Effector memory CD8-positive, alpha-beta T cell (primary cell): Measurements from ENCODE around the gene FRMD4B.
"Not testable (repeated sequence)": the region's sequence is repeated elsewhere in the genome, so short reads cannot be mapped to it uniquely, and the experiment has no call there.

ENCODE experiments used
- ATAC-seq: fragments of 150-1000 bp; cut with Tn5 transposase; replicated peaks from 2 replicates; pipeline ENCODE4 v1.10.0; 2021; ENCODE audit warnings: mild to moderate bottlenecking, moderate library complexity
- DNase-seq, 3 experiments: peaks; one replicate each; pipeline ENCODE4 v3.0.0; 2021
- H3K27ac Mint-ChIP-seq, 2 donors: one replicate each; pipeline ENCODE4 v1.8.0; 2022; ENCODE audit warnings: mild to moderate bottlenecking in 2 of 2, mixed read lengths in 2 of 2, moderate library complexity in 2 of 2
- H3K27me3 Mint-ChIP-seq, 2 donors: one replicate each; pipeline ENCODE4 v1.8.0; 2022; ENCODE audit warnings: mixed read lengths in 2 of 2
- H3K36me3 Mint-ChIP-seq: one replicate; pipeline ENCODE4 v1.8.0; 2022; ENCODE audit warnings: mild to moderate bottlenecking, moderate library complexity, mixed read lengths; ENCODE audit not compliant: insufficient read depth
- H3K4me1 Mint-ChIP-seq, 2 donors: one replicate each; pipeline ENCODE4 v1.8.0; 2022; ENCODE audit warnings: low read depth in 2 of 2, mixed read lengths in 2 of 2
- H3K4me3 Mint-ChIP-seq, 2 donors: one replicate each; pipeline ENCODE4 v1.8.0; 2022; ENCODE audit warnings: mild to moderate bottlenecking in 2 of 2, mixed read lengths in 2 of 2, moderate library complexity in 2 of 2
- H3K9me3 Mint-ChIP-seq, 2 donors: one replicate each; pipeline ENCODE4 v1.8.0; 2022; ENCODE audit warnings: mixed read lengths in 2 of 2

The FRMD4B gene

DNA sequence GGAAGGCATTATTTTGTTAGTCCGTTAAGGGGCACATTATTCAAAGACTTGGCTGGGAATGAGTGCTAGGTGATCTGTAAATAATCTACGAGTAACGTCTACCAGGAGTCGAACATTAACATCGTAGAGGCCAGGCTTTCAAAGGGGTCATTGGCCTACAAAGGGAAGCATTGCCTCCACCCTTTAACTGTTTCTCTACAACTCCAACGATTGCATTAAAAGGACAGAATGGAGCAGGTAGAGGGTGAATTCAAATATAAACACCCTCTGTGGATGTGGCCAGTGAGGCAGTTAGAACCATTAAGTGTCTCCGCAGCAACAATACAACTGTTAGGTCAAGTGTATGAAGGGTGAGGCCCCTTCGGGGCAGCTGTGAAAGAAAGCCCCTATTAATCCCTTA, 137.5 kb downstream of the FRMD4B start:
- ATAC-seq (no peak), DNase-seq (no peak)
- H3K36me3 Mint-ChIP-seq = peaks cover 7% of the 10 kb centered on the region
- H3K4me1 Mint-ChIP-seq = peaks cover 0 to 6% of the 10 kb centered on the region in 2 donors
- H3K4me3 Mint-ChIP-seq = no peak overlapping the region
- H3K27me3 Mint-ChIP-seq = no peaks in the 10 kb centered on the region
- H3K9me3 Mint-ChIP-seq = no peaks in the 10 kb centered on the region
- no peak overlapping the region for H3K27ac Mint-ChIP-seq

DNA sequence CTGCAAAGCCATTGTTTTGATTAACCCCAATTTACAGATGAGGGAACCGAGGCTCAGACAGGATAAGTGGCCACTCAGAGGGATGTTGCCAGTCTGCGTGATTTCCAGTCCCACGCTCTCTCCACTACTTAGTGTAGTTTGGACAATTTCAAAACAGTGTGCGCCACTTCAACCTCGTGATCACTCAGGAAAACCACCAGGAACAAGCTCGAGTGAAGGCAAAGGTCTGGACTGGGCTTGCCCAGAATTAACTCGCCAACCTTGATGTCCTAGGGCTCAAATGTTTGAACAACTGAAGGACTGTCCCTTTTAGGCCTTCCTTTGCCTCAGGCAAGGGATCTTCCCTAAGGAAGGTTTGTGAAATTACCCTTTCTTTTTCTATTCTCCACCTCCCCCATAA, 139.3 kb downstream of the FRMD4B start:
- no peaks in the 10 kb centered on the region for H3K9me3 Mint-ChIP-seq
- no peak for ATAC-seq
- H3K27ac Mint-ChIP-seq = no peak overlapping the region
- no peak overlapping the region for H3K4me3 Mint-ChIP-seq
- peaks cover 7% of the 10 kb centered on the region for H3K36me3 Mint-ChIP-seq
- no peak for DNase-seq
- no peaks in the 10 kb centered on the region for H3K27me3 Mint-ChIP-seq
- H3K4me1 Mint-ChIP-seq = peaks cover 0 to 6% of the 10 kb centered on the region in 2 donors

DNA sequence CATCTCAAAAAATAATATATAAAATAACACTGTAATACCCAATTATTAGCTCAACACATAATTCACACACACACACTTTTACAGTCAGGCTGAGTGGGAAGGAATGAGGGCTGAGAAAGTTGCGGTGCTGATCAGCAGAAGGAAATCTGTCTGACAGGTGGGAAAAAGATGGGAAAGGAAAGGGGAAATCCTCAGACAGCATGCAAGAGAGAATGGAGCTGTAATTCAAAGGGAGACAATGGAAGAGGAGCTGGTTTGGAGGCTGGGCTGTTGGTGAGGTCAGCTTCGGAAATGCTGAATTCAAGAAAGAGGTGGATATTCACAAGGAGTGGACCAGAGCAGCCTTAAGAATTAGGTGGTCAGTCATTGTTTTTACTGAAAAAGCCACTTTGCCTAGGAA, 141.8 kb downstream of the FRMD4B start:
- no peak overlapping the region for H3K4me3 Mint-ChIP-seq
- DNase-seq (no peak), ATAC-seq (no peak)
- peaks cover 7% of the 10 kb centered on the region for H3K36me3 Mint-ChIP-seq
- peaks cover 0 to 3% of the 10 kb centered on the region in 2 donors for H3K4me1 Mint-ChIP-seq
- no peaks in the 10 kb centered on the region for H3K27me3 Mint-ChIP-seq
- H3K9me3 Mint-ChIP-seq = no peaks in the 10 kb centered on the region
- H3K27ac Mint-ChIP-seq = peak overlapping the region in 1 of 2 donors; percentile 7

DNA sequence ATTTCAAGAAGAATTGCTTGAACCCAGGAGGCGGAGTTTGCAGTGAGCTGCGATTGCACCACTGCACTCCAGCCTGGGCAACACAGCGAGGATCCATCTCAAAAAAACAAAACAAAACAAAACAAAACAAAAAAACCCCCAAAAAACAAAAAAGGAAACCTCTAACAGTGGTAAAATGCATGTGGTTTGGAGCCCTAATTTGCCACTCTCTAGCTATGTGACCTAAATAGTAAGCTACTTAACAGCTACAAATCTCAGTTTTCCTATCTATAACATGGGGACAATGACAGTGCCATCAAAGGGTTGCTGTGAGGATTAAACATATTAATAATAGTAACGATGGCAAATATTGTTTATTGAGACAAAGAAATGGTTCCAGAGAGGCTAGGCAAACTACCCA, 144.1 kb downstream of the FRMD4B start:
- Mint-ChIP-seq H3K9me3 (no peaks in the 10 kb centered on the region), H3K36me3 (peaks cover 7% of the 10 kb centered on the region), H3K4me3 (peak overlapping the region in 1 of 2 donors; percentile 34), H3K27ac (peak overlapping the region in 1 of 2 donors; percentile 73), H3K27me3 (no peaks in the 10 kb centered on the region), H3K4me1 (peaks cover 3 to 5% of the 10 kb centered on the region in 2 donors)
- ATAC-seq = peak; percentile 76
- DNase-seq = peak in 1 of 3 experiments; percentile 1

DNA sequence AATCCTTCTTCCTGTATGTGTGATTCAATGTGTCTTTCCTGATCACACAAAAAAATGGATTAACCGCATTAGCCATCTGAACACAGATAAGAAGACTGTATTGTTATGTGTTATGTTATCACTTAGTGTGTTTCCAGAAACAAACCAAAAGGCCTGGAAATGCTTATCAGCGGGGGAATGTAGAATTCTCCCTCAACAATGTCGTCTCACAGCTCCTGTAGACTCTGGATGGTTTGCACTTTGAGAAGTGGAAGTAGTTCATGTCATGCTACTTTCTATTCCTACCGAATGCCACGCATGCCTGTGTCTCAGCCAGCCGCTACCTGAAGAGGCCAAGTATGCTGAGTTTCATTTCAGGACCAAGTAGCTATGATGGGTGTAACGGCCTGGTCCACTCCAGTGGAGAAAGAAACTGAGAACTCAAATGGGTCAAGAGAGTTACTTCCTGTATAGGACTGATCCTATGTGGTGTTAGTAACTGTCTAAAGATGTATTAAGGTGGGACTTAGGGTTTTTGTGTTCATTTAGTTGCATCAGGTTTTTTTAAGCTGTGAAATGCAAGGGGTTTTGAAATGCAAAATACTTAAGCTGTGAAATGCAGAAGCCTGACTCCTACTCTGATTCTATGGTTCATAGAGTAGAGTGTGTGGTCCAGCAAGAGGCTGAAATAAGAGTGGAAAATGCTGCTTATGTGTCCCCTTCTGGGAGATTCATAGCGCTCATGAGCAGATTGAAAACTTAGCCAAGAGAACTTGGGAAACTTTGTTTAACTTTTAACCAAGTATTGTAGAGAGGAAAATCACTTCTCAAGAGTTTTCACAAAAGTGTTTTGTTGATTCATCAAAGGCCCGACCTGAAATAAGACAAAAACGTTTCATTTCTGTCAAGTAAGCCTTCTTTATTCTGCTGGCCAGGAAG, 145.0 kb downstream of the FRMD4B start:
- peaks cover 7% of the 10 kb centered on the region for H3K36me3 Mint-ChIP-seq
- H3K9me3 Mint-ChIP-seq = no peaks in the 10 kb centered on the region
- H3K4me1 Mint-ChIP-seq = peaks cover 12% of the 10 kb centered on the region in 2 donors
- H3K27ac Mint-ChIP-seq = peak overlapping the region in 1 of 2 donors; percentile 76
- DNase-seq = no peak
- no peaks in the 10 kb centered on the region for H3K27me3 Mint-ChIP-seq
- H3K4me3 Mint-ChIP-seq = peak overlapping the region in 1 of 2 donors; percentile 25
- ATAC-seq = no peak

DNA sequence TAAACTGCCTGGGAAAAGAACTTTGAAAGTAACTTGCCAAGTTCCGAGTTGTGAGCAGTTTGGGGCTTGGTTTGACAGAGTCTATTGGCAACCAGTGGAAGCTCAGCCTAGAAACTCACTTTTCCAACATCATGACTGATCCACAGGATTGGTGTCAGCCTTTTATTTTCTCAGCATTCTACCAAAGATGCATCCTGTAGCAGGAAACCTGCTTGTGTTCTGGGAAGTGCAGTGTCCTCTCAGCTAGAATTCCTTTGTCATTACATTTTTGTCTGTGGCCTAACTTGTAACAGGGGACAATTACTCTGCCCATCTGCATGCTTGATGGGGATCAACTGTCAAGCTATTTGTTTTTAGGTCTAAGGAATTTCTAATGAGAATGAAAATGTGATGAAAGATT, 146.8 kb downstream of the FRMD4B start:
- Mint-ChIP-seq H3K27me3 (no peaks in the 10 kb centered on the region), H3K27ac (no peak overlapping the region), H3K9me3 (no peaks in the 10 kb centered on the region), H3K4me3 (no peak overlapping the region), H3K4me1 (peaks cover 17 to 19% of the 10 kb centered on the region in 2 donors), H3K36me3 (no peaks in the 10 kb centered on the region)
- ATAC-seq (no peak), DNase-seq (no peak)

DNA sequence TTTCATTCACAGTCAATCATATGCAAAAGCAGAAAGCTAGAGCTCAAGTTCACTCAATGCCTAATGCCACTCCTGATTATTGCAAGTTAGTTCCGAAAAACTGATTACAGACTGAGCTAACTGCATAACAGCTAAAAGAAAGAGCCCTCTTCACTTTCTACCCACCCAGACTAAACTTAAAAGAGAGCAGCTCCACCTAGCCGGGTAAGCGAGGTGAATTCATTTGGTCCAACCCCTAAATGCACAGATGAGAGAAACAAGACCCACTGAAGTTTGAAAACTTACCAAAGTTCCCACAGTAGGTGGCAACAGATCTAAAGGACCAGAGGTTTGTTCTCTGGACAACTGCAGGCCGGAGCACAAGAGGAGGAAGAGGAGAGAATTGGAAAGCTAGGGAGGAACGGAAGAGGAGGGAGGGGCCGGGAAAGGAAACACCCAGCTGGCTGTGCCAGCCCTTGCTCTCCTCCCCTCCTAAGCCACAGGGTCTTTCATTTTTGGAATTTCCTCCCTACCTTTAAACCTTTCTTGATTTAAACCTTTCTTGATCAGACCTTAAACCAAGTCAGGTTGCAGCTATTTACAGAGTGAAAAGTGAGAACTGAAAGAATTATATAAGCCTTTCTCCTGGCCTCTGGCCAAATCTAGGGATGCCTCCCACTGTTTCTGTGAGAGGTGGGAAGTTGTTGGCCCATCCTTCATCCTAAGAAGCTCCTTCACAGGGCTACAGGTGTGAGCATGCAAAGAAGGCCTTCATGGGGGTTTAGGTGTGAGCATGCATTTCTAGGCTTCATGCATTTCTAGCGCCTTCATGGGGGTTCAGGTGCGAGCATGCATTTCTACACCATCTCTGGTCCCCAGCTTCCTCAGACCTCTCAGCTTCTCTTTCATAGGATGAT, 148.8 kb downstream of the FRMD4B start:
- H3K27me3 Mint-ChIP-seq = no peaks in the 10 kb centered on the region
- peak overlapping the region; percentile 20 to 30 for H3K27ac Mint-ChIP-seq
- H3K36me3 Mint-ChIP-seq = no peaks in the 10 kb centered on the region
- H3K9me3 Mint-ChIP-seq = no peaks in the 10 kb centered on the region
- DNase-seq = no peak
- H3K4me1 Mint-ChIP-seq = peaks cover 17 to 19% of the 10 kb centered on the region in 2 donors
- ATAC-seq = peak; percentile 23
- peak overlapping the region in 1 of 2 donors; percentile 48 for H3K4me3 Mint-ChIP-seq

DNA sequence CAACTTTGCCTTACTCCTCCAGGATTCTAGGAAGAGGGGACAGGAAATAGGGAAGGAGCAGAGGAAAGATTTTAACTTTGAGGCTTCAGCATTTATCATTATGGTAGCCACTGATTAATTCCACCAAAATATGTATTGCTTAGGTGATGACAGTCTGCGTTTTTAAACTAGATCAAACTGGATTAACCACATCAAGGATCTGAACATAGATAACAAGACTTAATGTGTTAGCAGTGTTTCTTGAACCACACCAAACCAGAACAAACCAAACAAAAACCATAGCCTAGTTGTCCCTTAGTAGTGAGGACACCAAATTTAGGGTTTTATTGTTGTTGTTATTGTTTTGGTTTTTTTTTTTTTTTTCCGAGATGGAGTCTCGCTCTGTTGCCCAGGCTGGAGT, 150.0 kb downstream of the FRMD4B start:
- peaks cover 17 to 19% of the 10 kb centered on the region in 2 donors for H3K4me1 Mint-ChIP-seq
- H3K27me3 Mint-ChIP-seq = no peaks in the 10 kb centered on the region
- peak; percentile 89 for ATAC-seq
- H3K4me3 Mint-ChIP-seq = peak overlapping the region in 1 of 2 donors; percentile 48
- no peaks in the 10 kb centered on the region for H3K9me3 Mint-ChIP-seq
- H3K36me3 Mint-ChIP-seq = no peaks in the 10 kb centered on the region
- no peak for DNase-seq
- peak overlapping the region; percentile 16 to 71 for H3K27ac Mint-ChIP-seq

DNA sequence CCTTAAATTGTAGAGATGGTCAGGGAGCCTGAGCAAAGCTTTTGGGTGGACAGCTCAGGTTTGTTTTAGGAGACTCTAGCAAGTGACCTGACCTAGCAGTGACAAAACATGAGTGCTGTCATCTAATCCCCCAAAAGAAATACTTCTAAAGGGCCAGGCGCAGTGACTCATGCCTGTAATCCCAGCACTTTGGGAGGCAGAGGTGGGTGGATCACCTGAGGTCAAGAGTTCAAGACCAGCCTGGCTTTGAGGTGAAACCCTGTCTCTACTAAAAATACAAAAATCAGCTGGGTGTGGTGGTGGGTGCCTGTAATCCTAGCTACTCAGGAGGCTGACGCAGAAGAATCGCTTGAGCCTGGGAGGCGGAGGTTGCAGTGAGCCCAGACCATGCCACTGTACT, 150.7 kb downstream of the FRMD4B start:
- not testable (repeated sequence) for H3K9me3 Mint-ChIP-seq, DNase-seq, H3K27me3 Mint-ChIP-seq, H3K4me3 Mint-ChIP-seq, ATAC-seq, H3K36me3 Mint-ChIP-seq
- Mint-ChIP-seq H3K4me1 (peaks cover 18 to 19% of the 10 kb centered on the region in 2 donors), H3K27ac (peak overlapping the region; percentile 16 to 71)

DNA sequence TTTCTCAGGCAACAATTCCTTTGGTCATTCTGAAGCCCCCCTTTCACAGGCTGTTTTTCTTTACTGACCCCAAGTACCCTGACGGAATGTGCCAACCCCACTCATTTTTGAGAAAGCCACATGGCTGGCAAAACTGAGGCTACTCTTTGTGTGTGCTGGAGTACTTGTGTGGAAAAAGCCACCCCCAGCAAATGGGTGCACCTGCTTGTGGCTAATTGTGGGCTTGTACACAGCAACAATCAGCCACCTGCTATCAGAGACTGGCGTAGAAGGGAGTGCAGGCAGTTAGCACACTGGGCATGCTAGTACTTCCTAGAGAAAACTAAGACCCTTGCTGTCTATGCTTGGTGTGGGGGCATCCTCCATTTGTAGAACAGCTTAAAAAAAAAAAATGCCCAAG, 153.4 kb downstream of the FRMD4B start:
- peaks cover 3% of the 10 kb centered on the region for H3K36me3 Mint-ChIP-seq
- H3K4me1 Mint-ChIP-seq = peaks cover 18 to 19% of the 10 kb centered on the region in 2 donors
- ATAC-seq = no peak
- peak overlapping the region in 1 of 2 donors; percentile 13 for H3K27ac Mint-ChIP-seq
- DNase-seq = no peak
- no peaks in the 10 kb centered on the region for H3K27me3 Mint-ChIP-seq
- no peaks in the 10 kb centered on the region for H3K9me3 Mint-ChIP-seq
- H3K4me3 Mint-ChIP-seq = no peak overlapping the region

DNA sequence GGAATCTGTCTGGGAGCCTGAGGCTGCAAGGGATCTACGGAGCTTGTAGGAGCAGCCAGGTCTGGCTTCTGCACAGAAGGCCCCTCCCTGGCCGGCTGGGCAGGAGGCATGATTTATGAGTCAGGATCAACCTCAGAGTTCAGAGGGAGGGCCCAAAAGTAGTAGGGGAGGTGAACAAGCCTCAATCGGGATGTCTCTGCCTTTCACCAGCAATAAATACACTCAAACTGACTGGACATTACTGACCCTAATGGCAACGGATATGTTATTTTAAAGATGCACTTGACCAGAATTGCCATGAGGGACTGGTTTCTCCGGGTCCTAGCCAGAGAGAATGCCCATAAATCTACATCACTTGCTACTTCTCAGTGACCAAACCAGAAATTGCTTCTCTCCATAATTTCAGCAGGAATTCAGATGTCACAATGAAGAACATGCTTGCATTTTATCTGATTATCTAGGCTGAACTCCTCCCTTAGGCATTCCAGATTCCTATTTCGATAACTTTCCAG, 153.9 kb downstream of the FRMD4B start:
- Mint-ChIP-seq H3K4me3 (no peak overlapping the region), H3K27me3 (no peaks in the 10 kb centered on the region), H3K4me1 (peaks cover 18% of the 10 kb centered on the region in 2 donors), H3K36me3 (peaks cover 3% of the 10 kb centered on the region), H3K27ac (peak overlapping the region in 1 of 2 donors; percentile 13), H3K9me3 (no peaks in the 10 kb centered on the region)
- ATAC-seq = no peak
- no peak for DNase-seq

DNA sequence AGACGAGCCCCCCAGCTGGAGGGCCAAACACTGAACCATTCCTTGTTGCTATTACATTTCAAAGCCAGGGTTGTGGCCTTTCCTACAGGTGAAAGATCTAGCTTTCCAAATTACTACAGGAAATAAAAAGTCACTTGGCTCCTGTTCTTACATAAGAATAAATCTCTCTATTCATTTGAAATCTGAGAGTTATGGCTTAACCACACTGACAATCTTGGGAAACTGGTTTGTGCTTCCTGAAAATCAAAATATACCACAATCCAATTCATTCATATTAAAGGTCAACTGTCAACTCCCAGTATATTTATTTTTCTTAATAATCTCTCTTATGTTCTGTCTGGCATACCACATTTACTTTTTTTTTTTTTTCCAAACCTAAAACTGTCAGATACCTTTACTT, 159.8 kb downstream of the FRMD4B start:
- H3K27ac Mint-ChIP-seq = no peak overlapping the region
- no peaks in the 10 kb centered on the region for H3K9me3 Mint-ChIP-seq
- H3K27me3 Mint-ChIP-seq = no peaks in the 10 kb centered on the region
- ATAC-seq = no peak
- no peak for DNase-seq
- no peak overlapping the region for H3K4me3 Mint-ChIP-seq
- H3K4me1 Mint-ChIP-seq = peaks cover 0 to 3% of the 10 kb centered on the region in 2 donors
- H3K36me3 Mint-ChIP-seq = peaks cover 16% of the 10 kb centered on the region

DNA sequence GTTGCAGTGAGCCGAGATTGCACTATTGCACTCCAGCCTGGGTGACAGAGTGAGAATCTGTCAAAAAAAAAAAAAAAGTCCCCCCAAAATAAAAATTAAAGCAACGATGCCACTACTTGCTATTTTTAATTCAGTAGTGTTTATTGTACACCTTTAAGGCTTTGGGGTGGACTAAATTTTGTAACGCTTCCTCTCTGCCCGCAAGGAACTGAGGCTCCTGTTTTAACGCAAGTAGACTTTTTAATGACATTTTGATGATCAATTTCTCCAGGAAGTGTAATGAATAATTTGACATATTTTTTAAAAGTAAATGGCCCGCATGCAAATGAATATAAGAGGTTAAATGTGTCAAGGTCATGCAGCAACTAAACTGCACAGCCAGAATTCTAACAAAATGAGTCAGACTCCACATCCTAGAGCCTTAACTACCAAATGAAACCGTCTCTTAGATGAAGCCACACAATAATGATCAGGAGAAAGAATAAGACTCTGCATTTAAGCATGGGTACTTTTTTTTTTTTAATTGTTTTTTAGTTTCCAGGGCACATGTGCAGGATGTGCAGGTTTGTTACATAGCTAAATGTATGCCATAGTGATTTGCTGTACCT, 166.7 kb downstream of the FRMD4B start:
- peaks cover 1 to 5% of the 10 kb centered on the region in 2 donors for H3K4me1 Mint-ChIP-seq
- no peak overlapping the region for H3K27ac Mint-ChIP-seq
- DNase-seq (no peak), ATAC-seq (no peak)
- no peaks in the 10 kb centered on the region for H3K27me3 Mint-ChIP-seq
- peaks cover 40% of the 10 kb centered on the region for H3K36me3 Mint-ChIP-seq
- H3K9me3 Mint-ChIP-seq = no peaks in the 10 kb centered on the region
- no peak overlapping the region for H3K4me3 Mint-ChIP-seq
